ENCODE measurements around the gene ADAM12.
"Not testable (repeated sequence)": the region's sequence is repeated elsewhere in the genome, so short reads cannot be mapped to it uniquely, and the experiment has no call there.

Gene ADAM12

DNA sequence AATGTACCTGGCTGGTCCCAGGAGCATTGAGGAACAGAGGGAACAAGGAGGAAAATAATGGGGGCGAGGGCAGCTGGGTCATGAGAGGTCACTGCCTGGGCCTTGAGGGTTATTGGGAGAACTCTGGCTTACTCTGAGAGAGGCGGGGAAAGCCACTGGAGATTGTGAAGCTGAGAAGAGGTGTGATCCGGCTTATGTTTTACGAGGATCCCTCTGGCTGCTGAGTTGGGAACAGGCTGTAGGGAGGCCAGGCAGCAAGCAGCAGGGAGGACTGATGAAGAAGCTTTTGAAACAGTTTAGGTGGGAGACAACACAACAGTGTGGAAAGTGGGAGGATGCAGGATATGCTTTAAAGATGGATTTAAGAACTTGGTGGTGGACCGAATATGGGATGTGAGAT, 404.6 kb downstream of the ADAM12 start:
- DNase-seq (ENCODE audit: insufficient read length) (no peak), FAIRE-seq (no peak)
- no peak for TF ChIP-seq TAF1 (IDR thresholded peaks at IDR 0.05; ENCODE audit: borderline replicate concordance, low read depth, low read length)
- TF ChIP-seq POLR2A (IDR thresholded peaks at IDR 0.05; ENCODE audit: low read depth, low read length): no peak
- TF ChIP-seq POLR2AphosphoS5 (IDR thresholded peaks at IDR 0.05; ENCODE audit: low read depth, low read length): no peak

DNA sequence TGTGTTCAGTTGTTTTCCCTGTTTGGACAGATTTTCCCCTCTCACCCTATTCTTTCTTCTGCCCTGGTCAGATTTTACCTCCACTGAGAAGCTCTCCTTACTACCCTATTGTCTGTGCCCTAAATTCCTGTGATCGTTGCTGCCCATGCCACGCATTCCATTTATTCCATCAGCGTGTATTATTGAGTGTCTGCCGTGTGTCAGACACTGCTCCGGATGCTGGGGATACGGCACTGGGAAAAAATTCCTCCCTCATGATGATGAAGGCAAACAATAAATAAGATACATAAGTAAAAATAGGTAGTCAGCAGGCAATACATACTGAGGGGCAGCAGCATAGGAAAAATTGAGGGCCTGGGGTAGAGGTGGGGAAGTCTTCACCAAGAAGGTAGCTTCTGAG, 405.1 kb downstream of the ADAM12 start:
- no peak for FAIRE-seq
- no peak for DNase-seq (ENCODE audit: insufficient read length)
- TF ChIP-seq POLR2A (IDR thresholded peaks at IDR 0.05; ENCODE audit: low read depth, low read length): no peak
- no peak for TF ChIP-seq TAF1 (IDR thresholded peaks at IDR 0.05; ENCODE audit: borderline replicate concordance, low read depth, low read length)
- TF ChIP-seq POLR2AphosphoS5 (IDR thresholded peaks at IDR 0.05; ENCODE audit: low read depth, low read length): no peak

DNA sequence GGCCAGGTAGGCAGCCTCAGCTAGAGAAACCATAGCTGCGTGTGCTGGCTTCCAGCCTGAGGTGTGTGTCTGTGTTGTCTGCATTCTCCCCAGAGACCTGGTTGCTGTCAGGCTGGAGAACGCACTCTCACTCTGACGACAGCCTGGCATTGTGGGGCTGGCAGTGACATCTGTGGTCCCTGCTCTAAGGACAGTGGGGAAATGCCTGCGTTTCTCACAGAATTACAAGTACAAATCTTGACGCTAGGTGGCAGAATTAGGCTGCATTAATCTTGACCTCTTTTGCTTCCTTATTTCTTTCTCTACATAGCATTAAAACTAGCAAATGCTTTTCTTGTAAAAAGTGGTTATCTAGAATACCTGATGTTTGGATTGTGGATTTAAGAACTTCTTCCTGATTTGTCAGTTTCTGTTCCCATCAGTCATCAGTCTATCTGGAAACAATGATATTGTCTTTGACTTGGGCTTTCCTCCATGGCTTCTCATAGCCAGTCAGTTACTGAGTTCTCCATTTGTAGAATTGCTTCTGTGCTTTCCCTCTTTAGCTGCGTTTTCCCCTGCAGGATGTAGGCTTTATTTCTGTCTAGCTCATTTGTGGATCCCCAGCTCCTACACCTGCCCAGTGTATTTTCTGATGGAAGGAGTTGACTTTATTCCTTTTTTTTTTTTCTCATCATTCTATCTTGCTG, 405.9 kb downstream of the ADAM12 start:
- peak; percentile 19 for DNase-seq (ENCODE audit: insufficient read length)
- peak; percentile 92 for FAIRE-seq
- TF ChIP-seq POLR2AphosphoS5 (IDR thresholded peaks at IDR 0.05; ENCODE audit: low read depth, low read length) (no peak), POLR2A (IDR thresholded peaks at IDR 0.05; ENCODE audit: low read depth, low read length) (no peak), TAF1 (IDR thresholded peaks at IDR 0.05; ENCODE audit: borderline replicate concordance, low read depth, low read length) (no peak)

DNA sequence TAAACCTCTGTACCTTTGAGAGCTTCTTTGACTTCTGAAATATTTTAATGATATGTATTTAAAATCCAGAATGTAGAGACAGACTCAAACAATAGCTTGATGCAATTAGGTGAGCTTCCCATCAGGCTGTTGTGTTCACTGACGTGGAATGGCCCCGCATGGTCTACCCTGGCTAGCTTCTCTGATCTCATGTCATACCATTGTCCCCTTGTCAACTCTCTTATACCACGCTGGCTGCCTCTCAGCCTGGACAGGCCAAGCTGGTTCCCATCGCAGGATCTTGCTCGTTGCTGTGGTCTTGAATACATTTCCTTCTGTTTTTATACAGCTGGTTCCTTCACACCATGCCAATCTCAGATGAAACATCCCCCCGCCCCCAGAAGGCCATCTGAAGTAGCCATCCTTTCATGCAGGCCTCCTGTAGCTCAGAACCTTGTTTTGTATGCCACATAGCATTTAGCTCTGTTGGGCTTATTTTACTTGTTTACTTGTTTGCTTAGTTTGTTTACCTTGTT, 407.7 kb downstream of the ADAM12 start:
- FAIRE-seq (no peak), DNase-seq (ENCODE audit: insufficient read length) (no peak)
- TF ChIP-seq POLR2A (IDR thresholded peaks at IDR 0.05; ENCODE audit: low read depth, low read length): no peak
- TF ChIP-seq TAF1 (IDR thresholded peaks at IDR 0.05; ENCODE audit: borderline replicate concordance, low read depth, low read length): no peak
- no peak for TF ChIP-seq POLR2AphosphoS5 (IDR thresholded peaks at IDR 0.05; ENCODE audit: low read depth, low read length)

DNA sequence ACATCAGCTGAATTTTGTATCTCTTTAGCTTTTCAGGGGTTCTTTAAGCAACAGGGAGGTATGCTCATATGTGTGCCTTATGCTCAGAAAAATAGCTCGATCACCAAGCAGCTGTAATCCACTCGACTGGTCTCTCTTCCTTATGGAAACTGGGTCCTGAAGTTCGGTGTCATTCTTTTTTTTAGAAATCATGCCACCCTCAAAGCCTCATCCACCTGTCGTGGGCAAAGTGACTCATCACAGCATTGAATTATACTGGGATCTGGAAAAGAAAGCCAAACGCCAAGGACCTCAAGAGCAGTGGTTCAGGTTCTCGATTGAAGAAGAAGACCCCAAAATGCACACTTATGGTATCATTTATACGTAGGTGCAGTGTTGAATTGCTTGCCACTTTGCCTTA, 408.3 kb downstream of the ADAM12 start:
- TF ChIP-seq POLR2A (IDR thresholded peaks at IDR 0.05; ENCODE audit: low read depth, low read length) (no peak), POLR2AphosphoS5 (IDR thresholded peaks at IDR 0.05; ENCODE audit: low read depth, low read length) (no peak), TAF1 (IDR thresholded peaks at IDR 0.05; ENCODE audit: borderline replicate concordance, low read depth, low read length) (no peak)
- FAIRE-seq (no peak), DNase-seq (ENCODE audit: insufficient read length) (no peak)

DNA sequence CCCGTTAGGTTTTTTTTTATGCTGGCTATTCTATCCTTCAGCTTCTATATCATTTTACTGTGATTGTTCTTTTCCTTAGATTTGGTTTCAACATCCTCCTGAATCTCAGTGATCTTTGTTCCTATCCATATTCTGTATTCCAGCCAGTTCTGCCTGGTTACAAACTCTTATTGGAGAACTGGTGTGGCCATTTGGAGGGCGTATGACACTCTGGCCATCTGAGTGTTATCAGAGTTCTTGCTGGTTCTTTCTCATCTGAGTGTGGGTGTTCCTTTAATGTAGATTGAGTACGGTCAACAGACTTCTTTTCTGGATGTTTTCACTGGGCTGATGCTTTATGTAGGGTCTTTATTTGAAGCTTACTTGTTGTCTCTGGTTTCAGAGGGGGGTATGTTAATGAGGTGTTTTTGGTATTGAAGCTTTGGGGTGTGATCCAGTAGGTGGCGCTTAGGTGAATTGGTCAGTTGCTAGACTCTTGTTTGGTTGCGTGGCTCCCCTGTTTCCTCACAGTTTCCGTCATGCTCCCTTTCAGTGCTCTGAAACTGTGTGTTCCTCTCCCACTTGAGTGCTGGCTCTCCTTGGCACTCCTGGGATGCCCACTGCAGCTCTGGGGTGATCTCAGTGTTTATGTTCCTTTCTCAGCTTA, 411.2 kb downstream of the ADAM12 start:
- DNase-seq (ENCODE audit: insufficient read length) (no peak), FAIRE-seq (no peak)
- TF ChIP-seq POLR2A (IDR thresholded peaks at IDR 0.05; ENCODE audit: low read depth, low read length): no peak
- TF ChIP-seq POLR2AphosphoS5 (IDR thresholded peaks at IDR 0.05; ENCODE audit: low read depth, low read length): no peak
- TF ChIP-seq TAF1 (IDR thresholded peaks at IDR 0.05; ENCODE audit: borderline replicate concordance, low read depth, low read length): no peak

DNA sequence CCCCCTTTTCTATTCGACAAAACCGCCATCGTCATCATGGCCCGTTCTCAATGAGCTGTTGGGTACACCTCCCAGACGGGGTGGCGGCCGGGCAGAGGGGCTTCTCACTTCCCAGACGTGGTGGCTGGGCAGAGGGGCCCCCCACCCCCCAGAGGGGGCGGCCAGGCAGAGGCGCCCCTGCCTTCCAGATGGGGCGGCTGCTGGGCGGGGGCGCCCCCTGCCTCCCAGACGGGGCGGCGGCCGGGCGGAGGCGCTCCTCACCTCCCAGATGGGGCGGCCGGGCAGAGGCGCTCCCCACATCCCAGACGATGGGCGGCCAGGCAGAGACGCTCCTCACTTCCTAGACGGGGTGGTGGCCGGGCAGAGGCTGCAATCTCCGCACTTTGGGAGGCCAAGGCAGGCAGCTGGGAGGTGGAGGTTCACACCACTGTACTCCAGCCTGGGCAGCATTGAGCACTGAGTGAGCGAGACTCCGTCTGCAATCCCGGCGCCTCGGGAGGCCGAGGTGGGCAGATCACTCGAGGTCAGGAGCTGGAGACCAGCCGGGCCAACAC, 418.1 kb downstream of the ADAM12 start:
- FAIRE-seq: not testable (repeated sequence)

DNA sequence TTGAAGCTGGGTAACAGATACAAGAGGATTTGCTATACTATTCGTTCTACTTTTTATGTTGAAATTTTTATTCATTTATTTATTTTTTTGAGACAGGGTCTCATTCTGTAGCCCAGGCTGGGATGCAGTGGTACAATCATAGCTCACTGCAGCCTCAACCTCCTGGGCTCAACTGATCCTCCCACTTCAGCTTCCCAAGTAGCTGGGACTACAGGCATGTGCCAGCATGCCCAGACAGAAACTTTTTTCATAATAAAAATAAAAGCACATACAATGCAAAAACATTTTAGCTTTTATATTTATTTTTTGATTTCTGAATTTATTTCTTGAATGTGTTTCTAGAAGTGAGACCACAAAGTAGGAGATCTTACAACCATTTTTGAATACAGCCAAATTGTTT, 420.7 kb downstream of the ADAM12 start:
- no peak for DNase-seq (ENCODE audit: insufficient read length)
- TF ChIP-seq POLR2A (IDR thresholded peaks at IDR 0.05; ENCODE audit: low read depth, low read length) (no peak), POLR2AphosphoS5 (IDR thresholded peaks at IDR 0.05; ENCODE audit: low read depth, low read length) (no peak), TAF1 (IDR thresholded peaks at IDR 0.05; ENCODE audit: borderline replicate concordance, low read depth, low read length) (no peak)
- no peak for FAIRE-seq

More for the DNA sequence above, 418.1 kb downstream of the ADAM12 start:
- not testable (repeated sequence) for DNase-seq (ENCODE audit: insufficient read length)

DNA sequence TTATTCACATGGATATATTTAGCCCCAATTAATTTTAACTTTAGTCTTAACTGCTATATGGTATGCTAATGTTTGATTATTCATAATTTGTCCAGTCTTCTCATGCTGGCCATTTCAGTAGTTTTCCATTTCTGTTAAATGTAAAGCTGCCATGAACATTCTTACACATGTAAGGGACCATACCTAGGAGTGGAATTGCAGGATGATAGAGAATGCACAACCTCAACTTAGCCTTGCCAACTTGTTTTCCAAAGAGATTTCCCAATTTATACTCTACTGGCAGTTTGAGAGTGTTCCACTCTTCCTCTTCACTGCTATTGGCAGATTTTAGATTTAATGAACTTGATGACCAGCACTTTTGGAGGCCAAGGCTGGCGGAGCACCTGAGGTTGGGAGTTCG, 423.7 kb downstream of the ADAM12 start:
- TF ChIP-seq POLR2AphosphoS5 (IDR thresholded peaks at IDR 0.05; ENCODE audit: low read depth, low read length): no peak
- no peak for TF ChIP-seq TAF1 (IDR thresholded peaks at IDR 0.05; ENCODE audit: borderline replicate concordance, low read depth, low read length)
- TF ChIP-seq POLR2A (IDR thresholded peaks at IDR 0.05; ENCODE audit: low read depth, low read length): no peak
- no peak for FAIRE-seq
- DNase-seq (ENCODE audit: insufficient read length): no peak
